ENCODE data around the gene SSRP1. TPM values are rescaled to one million over a fixed set of nuclear protein-coding genes. Genes with fewer than 3 reads are reported as not detected.

Gene SSRP1, protein sequence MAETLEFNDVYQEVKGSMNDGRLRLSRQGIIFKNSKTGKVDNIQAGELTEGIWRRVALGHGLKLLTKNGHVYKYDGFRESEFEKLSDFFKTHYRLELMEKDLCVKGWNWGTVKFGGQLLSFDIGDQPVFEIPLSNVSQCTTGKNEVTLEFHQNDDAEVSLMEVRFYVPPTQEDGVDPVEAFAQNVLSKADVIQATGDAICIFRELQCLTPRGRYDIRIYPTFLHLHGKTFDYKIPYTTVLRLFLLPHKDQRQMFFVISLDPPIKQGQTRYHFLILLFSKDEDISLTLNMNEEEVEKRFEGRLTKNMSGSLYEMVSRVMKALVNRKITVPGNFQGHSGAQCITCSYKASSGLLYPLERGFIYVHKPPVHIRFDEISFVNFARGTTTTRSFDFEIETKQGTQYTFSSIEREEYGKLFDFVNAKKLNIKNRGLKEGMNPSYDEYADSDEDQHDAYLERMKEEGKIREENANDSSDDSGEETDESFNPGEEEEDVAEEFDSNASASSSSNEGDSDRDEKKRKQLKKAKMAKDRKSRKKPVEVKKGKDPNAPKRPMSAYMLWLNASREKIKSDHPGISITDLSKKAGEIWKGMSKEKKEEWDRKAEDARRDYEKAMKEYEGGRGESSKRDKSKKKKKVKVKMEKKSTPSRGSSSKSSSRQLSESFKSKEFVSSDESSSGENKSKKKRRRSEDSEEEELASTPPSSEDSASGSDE
- total RNA-seq, result 83.9 and 99.4 TPM in 2 replicates

GRCh38 chr11:57335343-57336110 lies at the start of gene SSRP1:
SSRP1 (minus strand) TSS chr11:57335892; CDS start chr11:57335121, 771 bp downstream.

DNA sequence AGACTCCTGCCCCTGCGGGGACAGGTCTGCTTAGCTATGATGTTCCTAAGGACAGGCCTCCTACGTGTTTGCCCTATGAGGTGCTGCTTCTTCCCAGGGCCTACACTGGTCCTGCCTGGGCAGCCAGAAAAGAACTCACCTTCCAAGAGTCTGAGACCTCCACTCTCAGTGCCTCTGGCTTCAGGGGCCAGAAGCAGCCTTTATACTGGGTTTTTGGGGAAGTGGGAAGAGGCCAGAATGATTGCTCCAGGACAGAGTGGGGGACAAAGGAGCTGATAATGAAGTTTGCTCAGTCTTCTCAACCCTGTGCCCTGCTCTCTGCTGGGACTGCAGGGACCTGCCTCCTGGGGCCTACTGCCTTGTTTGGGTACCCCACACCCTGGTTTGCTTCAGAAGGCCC lies 45.3 kb upstream of the SSRP1 start, which contains the start of gene PRG3:
PRG3 (minus strand) TSS at position 176 of the 400 bp plus-strand sequence. CDS start 442 bp downstream, outside the sequence.

DNA sequence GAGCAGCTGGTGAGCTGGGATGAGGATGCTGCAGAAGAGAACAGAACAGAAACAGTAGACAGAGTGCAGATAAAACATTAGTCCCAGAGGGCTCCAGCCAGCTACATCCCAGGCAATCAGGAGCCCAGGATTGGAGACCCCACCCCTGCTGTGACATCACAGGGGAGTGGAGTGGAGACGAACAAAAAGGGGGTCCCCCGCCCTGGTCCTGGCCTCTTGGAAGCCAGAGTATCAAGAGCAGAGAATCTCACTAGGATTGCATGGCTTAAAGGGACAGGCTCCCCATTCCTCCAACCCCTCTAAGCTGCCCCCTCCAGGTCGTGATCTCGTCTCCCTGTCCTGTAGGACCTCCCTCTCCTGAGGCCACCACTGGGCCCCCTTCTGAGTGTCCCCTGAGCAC lies 2.5 kb upstream of the SSRP1 start, which contains the start of gene P2RX3:
P2RX3 (plus strand) TSS at position 211 of the 400 bp plus-strand sequence. CDS start 199 bp downstream, outside the sequence.

GRCh38 chr11:57324886-57325734 lies 10.6 kb downstream of the SSRP1 start, which contains the start of gene TNKS1BP1:
TNKS1BP1 (minus strand) TSS chr11:57324952; CDS start chr11:57321885, 3,067 bp downstream.

Other genes with a start within 250 kb of the SSRP1 start
- gene LRRC55, start 153.9 kb downstream of the SSRP1 start, total RNA-seq, result not detected in 2 replicates
- gene APLNR, start 98.6 kb downstream of the SSRP1 start, total RNA-seq, result 0.48 TPM in 1 of 2 replicates, not detected in the other
- gene TNKS1BP1, start 10.9 kb downstream of the SSRP1 start, total RNA-seq, result 64.3 and 75.8 TPM in 2 replicates
- not detected in 2 replicates for gene P2RX3, start 2.5 kb upstream of the SSRP1 start, total RNA-seq
- not detected in 2 replicates for gene PRG3, start 45.3 kb upstream of the SSRP1 start, total RNA-seq
- not detected in 2 replicates for gene PRG2, start 54.8 kb upstream of the SSRP1 start, total RNA-seq
- 107 and 123 TPM in 2 replicates for gene SLC43A3, start 91.2 kb upstream of the SSRP1 start, total RNA-seq
- gene RTN4RL2, start 124.6 kb upstream of the SSRP1 start, total RNA-seq, result under 0.01 and 0.19 TPM in 2 replicates
- gene SLC43A1, start 179.8 kb upstream of the SSRP1 start, total RNA-seq, result 10.7 and 13.1 TPM in 2 replicates
- gene TIMM10, start 194.9 kb upstream of the SSRP1 start, total RNA-seq, result 31.0 and 40.9 TPM in 2 replicates
- gene SMTNL1, start 201.7 kb upstream of the SSRP1 start, total RNA-seq, result not detected in 2 replicates
- gene UBE2L6, start 231.8 kb upstream of the SSRP1 start, total RNA-seq, result 19.6 and 29.1 TPM in 2 replicates

All from vein endothelial cell (primary cell).